ENCODE data around the gene CDY1B.
"Not testable (repeated sequence)": the region's sequence is repeated elsewhere in the genome, so short reads cannot be mapped to it uniquely, and the experiment has no call there.

Gene CDY1B, protein sequence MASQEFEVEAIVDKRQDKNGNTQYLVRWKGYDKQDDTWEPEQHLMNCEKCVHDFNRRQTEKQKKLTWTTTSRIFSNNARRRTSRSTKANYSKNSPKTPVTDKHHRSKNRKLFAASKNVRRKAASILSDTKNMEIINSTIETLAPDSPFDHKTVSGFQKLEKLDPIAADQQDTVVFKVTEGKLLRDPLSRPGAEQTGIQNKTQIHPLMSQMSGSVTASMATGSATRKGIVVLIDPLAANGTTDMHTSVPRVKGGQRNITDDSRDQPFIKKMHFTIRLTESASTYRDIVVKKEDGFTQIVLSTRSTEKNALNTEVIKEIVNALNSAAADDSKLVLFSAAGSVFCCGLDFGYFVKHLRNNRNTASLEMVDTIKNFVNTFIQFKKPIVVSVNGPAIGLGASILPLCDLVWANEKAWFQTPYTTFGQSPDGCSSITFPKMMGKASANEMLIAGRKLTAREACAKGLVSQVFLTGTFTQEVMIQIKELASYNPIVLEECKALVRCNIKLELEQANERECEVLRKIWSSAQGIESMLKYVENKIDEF

DNA sequence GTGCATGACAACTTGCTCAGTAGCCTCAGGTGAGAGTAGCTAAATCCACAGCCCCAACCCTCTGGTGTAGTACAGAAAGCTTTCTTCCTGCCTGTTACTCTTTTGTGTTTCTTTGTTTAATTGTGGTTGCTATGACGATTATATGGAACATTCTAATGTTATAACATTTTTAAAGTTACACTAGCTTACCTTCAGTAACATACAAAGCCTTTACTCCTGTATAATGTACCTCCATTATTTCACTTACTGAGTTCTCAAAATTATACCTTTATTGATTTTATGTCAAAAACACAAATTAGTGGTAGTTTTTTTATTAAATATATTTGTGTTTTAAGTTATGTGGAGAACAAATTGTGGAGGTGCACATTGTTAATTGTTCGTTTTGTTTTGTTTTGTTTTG lies at the start of gene CDY1B:
Gene CDY1B, minus strand, starts transcription at position 101 of the 400 bp plus-strand sequence. CDS start 331 bp downstream, outside the sequence.
- not testable (repeated sequence) for H3K4me1 ChIP-seq (ENCODE audit: control insufficient read depth, insufficient read depth, low read length); H3K9ac ChIP-seq (ENCODE audit: low read length); H3K27me3 ChIP-seq (replicated peaks; ENCODE audit: control insufficient read depth, insufficient read depth, low read length); H3K36me3 ChIP-seq (ENCODE audit: control insufficient read depth, insufficient read depth, low read length, severe bottlenecking); H3K4me3 ChIP-seq (ENCODE audit: low read length); DNase-seq (ENCODE audit: low read depth); H3K9me3 ChIP-seq (ENCODE audit: control insufficient read depth, low read length)

GRCh38 chrY:24049525-24049924 lies 1.7 kb upstream of the CDY1B start:
- H3K9ac ChIP-seq (ENCODE audit: low read length); H3K36me3 ChIP-seq (ENCODE audit: control insufficient read depth, insufficient read depth, low read length, severe bottlenecking); H3K9me3 ChIP-seq (ENCODE audit: control insufficient read depth, low read length); H3K27me3 ChIP-seq (replicated peaks; ENCODE audit: control insufficient read depth, insufficient read depth, low read length); H3K4me3 ChIP-seq (ENCODE audit: low read length); DNase-seq (ENCODE audit: low read depth); H3K4me1 ChIP-seq (ENCODE audit: control insufficient read depth, insufficient read depth, low read length): not testable (repeated sequence)

GRCh38 chrY:24043209-24043608 lies 4.6 kb downstream of the CDY1B start:
- not testable (repeated sequence) for H3K36me3 ChIP-seq (ENCODE audit: control insufficient read depth, insufficient read depth, low read length, severe bottlenecking); H3K27me3 ChIP-seq (replicated peaks; ENCODE audit: control insufficient read depth, insufficient read depth, low read length); H3K9me3 ChIP-seq (ENCODE audit: control insufficient read depth, low read length); H3K4me1 ChIP-seq (ENCODE audit: control insufficient read depth, insufficient read depth, low read length); DNase-seq (ENCODE audit: low read depth); H3K9ac ChIP-seq (ENCODE audit: low read length); H3K4me3 ChIP-seq (ENCODE audit: low read length)

GRCh38 chrY:24039008-24039718 lies 8.7 kb downstream of the CDY1B start:
- H3K4me1 ChIP-seq (ENCODE audit: control insufficient read depth, insufficient read depth, low read length); DNase-seq (ENCODE audit: low read depth); H3K27me3 ChIP-seq (replicated peaks; ENCODE audit: control insufficient read depth, insufficient read depth, low read length); H3K36me3 ChIP-seq (ENCODE audit: control insufficient read depth, insufficient read depth, low read length, severe bottlenecking); H3K9ac ChIP-seq (ENCODE audit: low read length); H3K9me3 ChIP-seq (ENCODE audit: control insufficient read depth, low read length); H3K4me3 ChIP-seq (ENCODE audit: low read length): not testable (repeated sequence)

DNA sequence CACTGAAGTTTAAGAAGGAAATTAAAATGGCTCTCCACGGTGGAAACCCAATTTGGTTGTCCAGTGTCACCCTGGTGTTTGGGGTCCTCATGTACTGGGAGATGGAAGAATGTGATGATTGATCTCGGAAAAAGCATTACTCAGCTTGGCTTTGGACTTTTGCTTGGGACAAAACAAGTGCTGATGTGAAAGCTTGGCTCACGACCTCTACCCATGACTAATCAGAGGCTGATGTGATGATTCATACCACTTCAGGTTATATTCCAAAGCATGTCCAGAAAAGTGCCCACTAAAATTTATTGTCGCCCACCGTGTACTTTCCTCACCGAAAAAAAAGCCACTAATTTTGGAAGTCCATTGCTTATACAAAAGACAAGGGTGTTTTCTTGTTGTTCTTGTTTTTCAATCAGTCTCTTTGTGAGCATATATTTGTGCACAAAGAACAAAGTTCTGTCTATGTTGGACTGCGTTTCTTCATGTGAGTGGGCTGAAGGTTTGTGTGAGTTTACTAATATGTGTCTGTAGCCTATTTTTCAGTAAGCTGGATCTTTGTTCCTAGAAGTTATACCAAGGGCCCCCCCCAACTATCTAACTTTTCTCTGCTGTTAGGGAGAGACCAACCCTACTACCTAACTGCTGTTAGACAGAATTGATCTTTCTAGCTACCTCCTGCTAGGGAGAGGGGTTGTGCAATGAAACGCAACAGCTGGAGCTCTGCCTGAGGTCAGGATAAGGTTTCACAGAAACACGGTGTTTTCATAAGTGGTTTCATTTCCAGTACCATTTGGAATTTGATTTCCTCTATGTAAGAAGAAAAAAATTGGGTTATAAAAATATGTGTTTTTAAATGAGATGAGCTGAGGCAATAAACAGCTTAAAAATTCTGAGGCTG lies 21.4 kb downstream of the CDY1B start:
- H3K4me3 ChIP-seq (ENCODE audit: low read length); H3K36me3 ChIP-seq (ENCODE audit: control insufficient read depth, insufficient read depth, low read length, severe bottlenecking): not testable (repeated sequence)

More for the DNA sequence above, 21.4 kb downstream of the CDY1B start:
- not testable (repeated sequence) for H3K9me3 ChIP-seq (ENCODE audit: control insufficient read depth, low read length); DNase-seq (ENCODE audit: low read depth); H3K9ac ChIP-seq (ENCODE audit: low read length); H3K27me3 ChIP-seq (replicated peaks; ENCODE audit: control insufficient read depth, insufficient read depth, low read length); H3K4me1 ChIP-seq (ENCODE audit: control insufficient read depth, insufficient read depth, low read length)

All from adipocyte (in vitro differentiated cells).